Osteocyte (in vitro differentiated cells): Measurements from ENCODE around the gene CPA2. TPM values are rescaled to one million over a fixed set of nuclear protein-coding genes. Genes with fewer than 3 reads are reported as not detected.

Source experiments
- DNase-seq: peaks from one replicate; pipeline ENCODE4 v3.0.0; 2021; ENCODE audit warnings: mixed read lengths; ENCODE audit not compliant: unreplicated experiment; ENCODE audit errors: extremely low spot score
- H3K27ac Mint-ChIP-seq: one replicate; pipeline ENCODE4 v1.8.0; 2021; ENCODE audit warnings: mild to moderate bottlenecking, mixed read lengths; ENCODE audit not compliant: unreplicated experiment
- H3K27me3 Mint-ChIP-seq: one replicate; pipeline ENCODE4 v1.8.0; 2021; ENCODE audit warnings: mixed read lengths; ENCODE audit not compliant: unreplicated experiment
- H3K36me3 Mint-ChIP-seq: one replicate; pipeline ENCODE4 v1.8.0; 2021; ENCODE audit warnings: mixed read lengths; ENCODE audit not compliant: unreplicated experiment
- H3K4me1 Mint-ChIP-seq: one replicate; pipeline ENCODE4 v1.8.0; 2021; ENCODE audit warnings: mixed read lengths; ENCODE audit not compliant: unreplicated experiment
- H3K4me3 Mint-ChIP-seq: one replicate; pipeline ENCODE4 v1.8.0; 2021; ENCODE audit warnings: mild to moderate bottlenecking, moderate library complexity, mixed read lengths; ENCODE audit not compliant: unreplicated experiment
- H3K9me3 Mint-ChIP-seq: one replicate; pipeline ENCODE4 v1.8.0; 2021; ENCODE audit warnings: mixed read lengths; ENCODE audit not compliant: unreplicated experiment
- total RNA-seq: library from RNA; stranded (reverse); gene quantifications from 2 replicates; pipeline ENCODE4 v1.2.1, GENCODE V29; 2021
- TF ChIP-seq, protein P1 (sequence below): fragments of 200-600 bp; sonication (generic); IDR thresholded peaks from 2 replicates; pipeline ENCODE4 v1.5.0; 2021; ENCODE audit warnings: antibody characterized with exemption, mild to moderate bottlenecking, moderate library complexity

Gene CPA2
- total RNA-seq, 1 donor from 2014 or later, result not detected

GRCh38 chr7:130269318-130269694 is 2.6 kb downstream of the CPA2 start:
- Mint-ChIP-seq H3K27ac (no peak overlapping the region), H3K4me3 (no peak overlapping the region), H3K36me3 (no peaks in the 10 kb centered on the region), H3K9me3 (no peaks in the 10 kb centered on the region), H3K4me1 (peaks cover 40% of the 10 kb centered on the region), H3K27me3 (no peaks in the 10 kb centered on the region)
- no peak for DNase-seq
- TF ChIP-seq, protein P1, sequence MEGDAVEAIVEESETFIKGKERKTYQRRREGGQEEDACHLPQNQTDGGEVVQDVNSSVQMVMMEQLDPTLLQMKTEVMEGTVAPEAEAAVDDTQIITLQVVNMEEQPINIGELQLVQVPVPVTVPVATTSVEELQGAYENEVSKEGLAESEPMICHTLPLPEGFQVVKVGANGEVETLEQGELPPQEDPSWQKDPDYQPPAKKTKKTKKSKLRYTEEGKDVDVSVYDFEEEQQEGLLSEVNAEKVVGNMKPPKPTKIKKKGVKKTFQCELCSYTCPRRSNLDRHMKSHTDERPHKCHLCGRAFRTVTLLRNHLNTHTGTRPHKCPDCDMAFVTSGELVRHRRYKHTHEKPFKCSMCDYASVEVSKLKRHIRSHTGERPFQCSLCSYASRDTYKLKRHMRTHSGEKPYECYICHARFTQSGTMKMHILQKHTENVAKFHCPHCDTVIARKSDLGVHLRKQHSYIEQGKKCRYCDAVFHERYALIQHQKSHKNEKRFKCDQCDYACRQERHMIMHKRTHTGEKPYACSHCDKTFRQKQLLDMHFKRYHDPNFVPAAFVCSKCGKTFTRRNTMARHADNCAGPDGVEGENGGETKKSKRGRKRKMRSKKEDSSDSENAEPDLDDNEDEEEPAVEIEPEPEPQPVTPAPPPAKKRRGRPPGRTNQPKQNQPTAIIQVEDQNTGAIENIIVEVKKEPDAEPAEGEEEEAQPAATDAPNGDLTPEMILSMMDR, result no peak

- H3K36me3 Mint-ChIP-seq, result no peaks in the 10 kb centered on the region
- no peak for DNase-seq
- peak overlapping the region; percentile 83 for H3K27ac Mint-ChIP-seq
- H3K4me3 Mint-ChIP-seq, result no peak overlapping the region
- no peaks in the 10 kb centered on the region for H3K9me3 Mint-ChIP-seq
- H3K4me1 Mint-ChIP-seq, result peaks cover 53% of the 10 kb centered on the region
- TF ChIP-seq, protein P1, result no peak
- H3K27me3 Mint-ChIP-seq, result no peaks in the 10 kb centered on the region
These were observed 4.5 kb downstream of the CPA2 start for GRCh38 chr7:130270947-130271800.

DNA sequence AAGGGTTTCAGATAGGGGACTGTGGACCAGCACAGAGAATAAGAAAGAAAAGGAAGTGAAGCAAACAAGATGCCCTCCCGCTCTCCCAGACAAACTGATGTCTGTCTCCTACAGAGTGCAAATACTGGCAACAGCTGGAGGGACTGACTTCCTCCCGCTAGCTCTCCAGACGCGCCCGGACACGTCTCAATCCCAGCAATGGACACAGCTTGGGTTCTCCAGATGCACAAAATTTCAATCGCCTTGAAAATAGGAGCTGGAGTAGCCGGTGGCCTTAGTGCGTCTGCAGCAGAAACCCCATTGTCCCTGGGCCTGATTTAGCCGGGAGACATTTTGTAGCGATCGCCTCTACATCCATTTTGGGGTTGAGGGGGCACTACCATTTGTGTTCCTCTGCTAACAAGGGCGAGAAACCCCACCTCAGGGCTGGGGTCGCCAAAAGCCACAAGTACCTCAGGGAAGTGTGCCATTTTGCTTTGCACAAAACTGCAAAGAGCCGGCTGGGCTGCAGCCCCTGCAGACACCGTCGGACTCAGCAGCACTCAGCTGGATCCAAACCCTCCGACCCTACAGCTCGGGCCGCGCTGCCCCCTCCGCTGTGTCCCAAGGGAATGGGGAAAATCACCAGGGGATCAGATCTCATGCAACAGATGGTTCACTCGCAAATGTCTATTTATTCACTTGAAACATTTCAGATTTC is 5.9 kb downstream of the CPA2 start:
- TF ChIP-seq, protein P1, result no peak
- peaks cover 60% of the 10 kb centered on the region for H3K4me1 Mint-ChIP-seq
- no peak for DNase-seq
- no peaks in the 10 kb centered on the region for H3K36me3 Mint-ChIP-seq
- peak overlapping the region; percentile 56 for H3K4me3 Mint-ChIP-seq
- no peaks in the 10 kb centered on the region for H3K9me3 Mint-ChIP-seq
- H3K27ac Mint-ChIP-seq, result peak overlapping the region; percentile 83
- no peaks in the 10 kb centered on the region for H3K27me3 Mint-ChIP-seq

DNA sequence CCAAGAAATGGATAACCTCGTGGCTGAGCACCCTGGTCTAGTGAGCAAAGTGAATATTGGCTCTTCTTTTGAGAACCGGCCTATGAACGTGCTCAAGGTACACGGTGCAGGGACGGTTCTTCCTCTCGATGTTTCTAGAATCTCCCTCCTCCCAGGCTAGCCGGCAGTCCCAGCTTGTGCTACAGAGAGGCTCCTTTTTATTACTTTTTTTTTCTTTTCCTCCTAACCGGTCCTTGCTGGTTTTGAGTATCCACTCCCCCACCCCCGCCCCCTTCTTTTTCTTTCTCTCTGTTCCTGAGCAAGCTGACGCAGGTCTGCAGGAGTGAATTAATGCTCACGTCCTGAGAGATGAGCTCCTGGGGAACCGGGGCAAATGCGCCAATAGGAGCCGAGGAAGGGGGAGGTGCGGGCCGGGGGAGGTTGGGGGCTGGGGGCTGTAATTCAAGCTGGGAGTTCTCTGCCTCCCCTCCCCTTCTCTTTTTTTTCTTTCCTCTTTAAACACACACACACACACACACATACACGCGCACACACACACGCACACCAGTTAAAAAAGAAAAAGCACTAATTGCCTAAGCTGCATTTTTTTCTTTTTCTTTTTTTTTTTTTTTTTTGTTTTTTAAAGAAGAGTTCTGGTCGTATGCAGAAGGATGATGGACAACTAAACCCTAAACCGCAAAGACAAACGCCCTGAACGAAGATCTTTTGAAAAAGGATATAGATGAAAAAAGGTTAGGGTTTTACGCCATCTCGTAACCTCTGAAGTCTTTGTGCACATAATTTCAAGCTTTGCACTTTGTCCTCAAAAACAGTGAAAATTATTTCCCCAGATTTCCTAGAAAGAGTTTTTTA is 6.6 kb downstream of the CPA2 start:
- no peaks in the 10 kb centered on the region for H3K27me3 Mint-ChIP-seq
- peaks cover 66% of the 10 kb centered on the region for H3K4me1 Mint-ChIP-seq
- peak overlapping the region; percentile 83 for H3K27ac Mint-ChIP-seq
- no peak for DNase-seq
- no peaks in the 10 kb centered on the region for H3K9me3 Mint-ChIP-seq
- H3K36me3 Mint-ChIP-seq, result no peaks in the 10 kb centered on the region
- TF ChIP-seq, protein P1, result no peak
- H3K4me3 Mint-ChIP-seq, result peak overlapping the region; percentile 56
